ENCODE data around the gene SNED1.
"Not testable (repeated sequence)": the region's sequence is repeated elsewhere in the genome, so short reads cannot be mapped to it uniquely, and the experiment has no call there.

Gene SNED1

GRCh38 chr2:240972636-240973521 lies 25.5 kb upstream of the SNED1 start:
- no peak for DNase-seq

- DNase-seq: no peak
Observed at GRCh38 chr2:240974771-240975572, 23.4 kb upstream of the SNED1 start.

GRCh38 chr2:240975903-240976302 lies 22.5 kb upstream of the SNED1 start:
- not testable (repeated sequence) for DNase-seq

- no peak for DNase-seq
Observed at GRCh38 chr2:240981280-240981679, 17.1 kb upstream of the SNED1 start.

GRCh38 chr2:240981871-240982800 lies 16.3 kb upstream of the SNED1 start:
- DNase-seq: no peak

- no peak for DNase-seq
Observed at GRCh38 chr2:240982821-240983281, 15.6 kb upstream of the SNED1 start.

GRCh38 chr2:240983361-240983995 lies 14.9 kb upstream of the SNED1 start:
- DNase-seq: no peak

- no peak for DNase-seq
Observed at GRCh38 chr2:240983996-240984498, 14.4 kb upstream of the SNED1 start.

- no peak for DNase-seq
Observed at GRCh38 chr2:240985881-240986786, 12.3 kb upstream of the SNED1 start.

GRCh38 chr2:240986787-240987411 lies 11.5 kb upstream of the SNED1 start:
- no peak for DNase-seq

- DNase-seq: no peak
Observed at GRCh38 chr2:240987588-240987987, 10.8 kb upstream of the SNED1 start.

GRCh38 chr2:240988146-240988545 lies 10.3 kb upstream of the SNED1 start:
- DNase-seq: no peak

- DNase-seq: no peak
Observed at GRCh38 chr2:240988571-240989271, 9.7 kb upstream of the SNED1 start.

GRCh38 chr2:240989451-240990265 lies 8.8 kb upstream of the SNED1 start:
- peak; percentile 43 for DNase-seq

- DNase-seq: no peak
Observed at GRCh38 chr2:240990266-240990529, 8.2 kb upstream of the SNED1 start.

- no peak for DNase-seq
Observed at GRCh38 chr2:240990726-240991377, 7.6 kb upstream of the SNED1 start.

GRCh38 chr2:240991378-240992263 lies 6.8 kb upstream of the SNED1 start:
- DNase-seq: peak; percentile 90
